ENCODE data around the gene PNMA6F. TPM values are rescaled to one million over a fixed set of nuclear protein-coding genes. Genes with fewer than 3 reads are reported as not detected.

Gene PNMA6F
- total and polyA plus RNA-seq, 2 of the 8 experiments (the other 6 are each of a cell fraction or from before 2014, with no cell fraction given), result 0.12 to 0.22 TPM

GRCh38 chrX:153349952-153350351 is 28.4 kb upstream of the PNMA6F start (continued):
- no peak for TF ChIP-seq SUZ12 (IDR thresholded peaks at IDR 0.05; ENCODE audit: low read length)
- TF ChIP-seq SAP30 (IDR thresholded peaks at IDR 0.05; ENCODE audit: insufficient read depth, insufficient replicate concordance, low read length), result no peak
- no peak for TF ChIP-seq CTBP2 (IDR thresholded peaks at IDR 0.05; ENCODE audit: borderline replicate concordance, insufficient read depth, insufficient read length, low read length)
- no peak for TF ChIP-seq MAFK (IDR thresholded peaks at IDR 0.05; ENCODE audit: low read depth, low read length)
- no peak for TF ChIP-seq GABPA (IDR thresholded peaks at IDR 0.05; ENCODE audit: borderline replicate concordance, insufficient read depth, low read length)
- TF ChIP-seq RBBP5 (IDR thresholded peaks at IDR 0.05; ENCODE audit: borderline replicate concordance, low read depth, low read length), result no peak

Measured in H1 (cell line).